ENCODE results near the gene PPP2CA.
A peak's percentile ranks its signal among the peaks of the same experiment; 100 is the strongest.
"Not testable (repeated sequence)": the region's sequence is repeated elsewhere in the genome, so short reads cannot be mapped to it uniquely, and the experiment has no call there.

Gene PPP2CA

DNA sequence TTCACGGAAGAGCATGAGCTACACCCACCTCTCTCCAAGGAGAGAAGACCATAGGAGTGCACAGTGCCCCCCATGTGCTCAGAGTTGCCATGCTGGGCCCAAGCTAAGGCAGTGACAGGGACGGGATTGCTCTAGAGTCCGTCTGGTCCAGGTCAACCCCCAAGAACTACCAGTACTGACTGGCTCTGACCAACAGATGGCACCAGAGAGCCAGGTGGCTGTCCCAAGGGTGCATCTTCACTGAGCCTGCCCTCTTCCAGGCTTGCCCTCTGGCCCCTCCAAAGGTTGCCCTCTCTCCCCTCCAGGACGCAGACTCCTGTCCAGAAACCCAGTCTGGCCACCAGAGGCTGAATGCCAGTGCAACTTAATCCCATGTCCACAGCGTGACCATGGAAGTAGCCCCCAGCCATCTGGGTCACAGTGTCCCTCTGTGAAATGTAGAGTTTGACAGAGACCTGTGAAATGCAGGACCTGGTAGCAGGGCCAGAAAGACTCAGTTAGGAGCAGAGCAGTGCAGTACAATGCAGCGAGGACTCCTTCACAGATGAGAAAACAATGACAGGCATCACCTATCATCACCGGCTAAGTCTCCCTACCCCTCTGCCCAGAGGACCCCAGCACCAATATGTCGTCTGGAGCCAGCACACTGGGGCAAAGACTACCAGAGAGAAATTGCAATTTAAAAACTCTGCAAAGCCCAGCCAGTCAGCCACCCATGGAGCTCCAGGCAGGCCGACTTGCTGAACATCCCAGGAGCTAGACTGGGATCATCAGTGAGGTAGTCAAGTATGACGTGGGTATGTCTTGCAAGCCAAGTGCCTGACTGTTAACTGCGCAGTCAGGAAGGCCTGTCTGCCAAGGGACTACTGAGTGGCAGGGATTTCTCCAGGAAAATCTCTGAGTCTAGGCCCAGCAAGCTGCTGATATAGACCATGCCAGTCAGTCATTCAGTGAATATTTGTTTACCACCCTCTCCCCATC lies 41.4 kb downstream of the PPP2CA start:
- DNase-seq: peak; percentile 81

DNA sequence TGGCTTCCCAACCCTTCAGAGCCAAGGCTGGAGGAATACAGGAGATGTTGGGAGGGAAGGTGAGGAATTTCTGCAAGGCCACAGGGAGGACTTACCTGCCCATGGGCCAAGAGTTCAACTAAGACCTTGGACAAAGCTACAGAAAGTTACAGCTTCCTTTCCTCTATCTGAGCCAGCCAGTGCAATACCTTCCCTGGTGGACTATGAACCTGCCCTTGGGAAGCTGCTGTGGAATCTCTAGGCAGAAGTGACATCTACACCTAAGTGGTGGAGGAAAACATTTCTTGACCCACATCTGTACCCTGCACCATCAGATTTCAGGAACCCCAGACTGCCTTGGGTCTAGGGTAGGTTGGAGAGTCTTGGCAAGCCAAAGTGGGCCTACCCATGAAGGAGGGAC lies 42.4 kb downstream of the PPP2CA start:
- DNase-seq: no peak

DNA sequence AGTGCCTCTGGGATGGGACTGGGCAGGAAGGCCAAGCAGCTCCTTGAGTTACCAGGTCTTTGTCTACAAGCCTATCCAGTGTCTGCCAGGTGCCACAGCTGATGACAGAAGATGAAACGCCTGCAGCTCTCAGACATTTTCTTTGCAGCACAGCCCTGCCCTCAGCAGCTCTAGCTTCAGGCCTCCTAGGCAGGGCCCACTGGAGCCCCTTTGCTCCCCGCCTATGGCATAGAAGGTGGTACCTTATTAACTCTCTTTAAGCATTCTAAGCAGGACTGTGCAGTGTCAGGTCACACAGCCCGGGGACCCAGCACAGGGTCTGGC lies 47.8 kb downstream of the PPP2CA start:
- no peak for DNase-seq

- no peak for DNase-seq
Measured at GRCh38 chr5:134177369-134178095, 48.3 kb downstream of the PPP2CA start.

DNA sequence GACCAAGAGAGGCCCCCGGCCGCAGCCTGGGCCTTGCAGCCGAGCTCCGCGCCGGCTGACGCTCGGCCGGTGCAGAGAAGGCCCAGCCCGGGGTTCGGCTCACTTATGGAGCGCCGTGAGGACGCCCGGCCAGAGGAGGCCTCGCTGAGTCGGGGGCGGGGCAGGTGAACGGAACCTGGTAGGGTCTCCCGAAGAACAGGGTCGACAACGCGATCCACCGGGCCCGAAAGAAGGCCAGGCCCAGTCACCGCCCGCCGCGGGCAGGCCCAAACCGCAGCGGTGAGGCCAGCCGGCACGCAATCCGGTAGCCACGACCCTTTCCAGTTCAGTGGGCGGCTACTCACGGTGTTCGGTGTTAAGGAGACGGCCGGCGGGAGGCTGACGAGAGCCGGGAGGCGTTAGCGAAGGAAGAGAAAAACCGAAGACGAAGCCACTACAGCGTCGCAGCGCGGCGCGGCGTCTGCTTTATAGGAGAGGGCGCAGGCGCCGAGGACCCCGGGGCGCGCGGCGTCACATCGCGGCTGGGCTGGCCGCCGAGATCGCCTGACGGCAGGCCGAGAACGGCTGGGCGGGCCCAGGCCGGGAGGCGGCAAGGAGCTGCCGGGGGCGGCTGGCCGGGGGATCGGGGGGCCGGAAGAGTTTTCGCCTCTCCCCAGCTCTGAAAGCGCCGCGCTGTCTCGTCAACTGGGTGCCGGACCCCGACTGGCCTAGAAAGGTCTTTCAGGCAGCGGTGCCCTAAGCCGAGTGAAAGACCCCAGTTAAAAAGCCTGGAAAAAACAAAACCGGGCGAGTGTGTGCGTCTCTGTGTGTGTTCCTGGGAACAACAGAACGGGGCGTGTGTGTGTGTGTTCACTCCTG lies 49.1 kb downstream of the PPP2CA start, which contains the start of gene SKP1:
TSS of gene SKP1 (minus strand) at position 440 of the 858 bp plus-strand sequence. CDS start 2,928 bp downstream, outside the sequence.
- DNase-seq: peak; percentile 88

- DNase-seq: no peak
Measured at GRCh38 chr5:134175921-134176510, 49.9 kb downstream of the PPP2CA start.

DNA sequence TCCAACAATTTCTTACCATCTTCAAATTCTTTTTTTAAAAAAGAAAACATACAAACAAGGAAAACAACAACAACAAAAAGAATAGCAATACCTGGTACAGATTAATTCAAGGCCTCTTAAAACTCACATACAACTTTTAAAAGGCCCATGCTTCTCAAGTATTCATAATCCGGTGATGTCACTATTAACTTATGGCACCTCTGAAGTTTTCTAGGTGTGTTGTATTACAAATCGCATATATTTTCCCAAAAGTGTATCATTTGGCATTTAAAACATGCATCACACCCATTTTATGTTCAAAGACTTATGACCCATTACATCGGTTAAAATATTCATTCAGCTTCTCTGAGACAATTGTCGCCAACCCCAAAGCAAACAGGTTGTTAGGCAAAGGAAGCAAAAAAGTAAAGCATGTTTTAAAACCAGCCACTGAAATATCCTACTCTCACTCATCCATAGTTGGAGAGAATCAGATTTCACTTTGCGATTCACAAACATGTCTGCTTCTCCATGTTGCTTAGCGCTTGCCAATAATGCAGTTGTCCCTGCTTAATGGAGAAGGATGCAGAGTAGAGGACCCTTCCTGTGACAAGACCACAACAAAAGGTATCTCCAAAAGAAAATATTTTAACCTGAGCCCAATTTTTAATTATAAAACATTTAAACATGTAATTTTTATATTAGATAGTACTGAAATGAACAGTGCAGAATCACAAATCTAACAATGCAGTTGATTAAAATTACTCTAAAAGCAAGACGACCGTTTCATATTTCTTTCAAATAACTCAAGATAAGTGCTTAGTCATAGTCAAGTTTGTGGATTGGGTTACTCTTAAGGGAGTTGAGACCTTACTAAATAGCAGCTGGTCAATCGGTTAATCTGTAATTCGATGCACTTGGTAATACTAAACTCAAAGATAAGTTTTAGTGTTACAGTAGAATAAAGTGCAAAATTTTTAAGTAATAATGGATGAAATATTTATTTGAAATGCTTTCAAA lies 50.7 kb downstream of the PPP2CA start:
- no peak for DNase-seq

DNA sequence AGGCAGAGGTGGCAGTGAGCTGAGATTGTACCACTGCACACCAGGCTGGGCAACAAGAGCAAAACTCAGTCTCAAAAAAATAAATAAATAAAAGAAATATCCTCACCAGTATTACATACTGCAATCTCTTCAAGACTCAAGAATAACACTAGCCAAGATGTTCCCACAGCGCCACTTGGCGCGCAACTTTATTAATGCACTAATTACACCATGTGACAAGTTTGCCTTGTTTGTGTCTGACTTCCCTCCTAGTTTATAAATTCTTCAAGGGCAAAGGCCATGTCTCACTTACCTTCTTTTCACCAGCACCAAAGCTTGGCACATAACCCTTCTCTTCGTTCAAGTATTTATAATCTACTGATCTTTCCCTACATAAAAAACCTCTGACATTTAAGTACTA lies 53.9 kb downstream of the PPP2CA start:
- no peak for DNase-seq

DNA sequence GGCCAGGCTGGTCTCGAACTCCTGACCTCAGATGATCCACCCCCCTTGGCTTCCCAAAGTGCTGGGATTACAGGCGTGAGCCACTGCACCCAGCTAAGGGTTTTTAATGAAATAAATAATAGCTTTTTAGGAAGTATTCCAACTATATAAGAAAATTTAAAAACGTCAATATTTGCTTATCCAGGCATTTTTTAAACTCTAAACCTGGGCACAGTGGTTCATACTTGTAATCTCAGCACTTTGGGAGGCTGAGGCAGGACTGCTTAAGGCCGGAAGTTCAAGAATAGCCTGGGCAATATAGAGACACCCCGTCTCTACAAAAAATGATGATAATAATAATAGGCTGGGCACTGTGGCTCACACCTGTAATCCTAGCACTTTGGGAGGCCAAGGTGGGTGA lies 63.3 kb downstream of the PPP2CA start:
- DNase-seq: no peak

- DNase-seq: no peak
Measured at GRCh38 chr5:134161513-134162395, 64.1 kb downstream of the PPP2CA start.

DNA sequence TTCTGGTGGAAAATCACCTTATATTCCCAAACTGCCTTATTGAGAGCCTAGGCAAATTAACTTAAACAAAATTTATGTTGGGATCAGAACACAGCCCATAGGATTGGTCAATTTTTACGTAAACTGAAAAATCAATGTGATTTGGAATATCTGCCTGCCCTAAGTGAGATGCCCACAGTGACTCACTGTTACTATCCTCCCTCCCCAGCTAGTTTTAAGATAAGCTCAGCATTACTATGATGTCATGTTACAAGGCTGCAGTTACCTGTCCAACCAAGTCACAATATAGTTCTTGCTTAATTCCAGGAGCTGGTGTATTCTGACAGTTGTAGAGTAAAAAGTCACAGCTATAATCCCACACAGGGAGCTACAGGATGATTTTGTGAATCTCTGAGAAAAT lies 72.2 kb downstream of the PPP2CA start:
- DNase-seq: no peak

DNA sequence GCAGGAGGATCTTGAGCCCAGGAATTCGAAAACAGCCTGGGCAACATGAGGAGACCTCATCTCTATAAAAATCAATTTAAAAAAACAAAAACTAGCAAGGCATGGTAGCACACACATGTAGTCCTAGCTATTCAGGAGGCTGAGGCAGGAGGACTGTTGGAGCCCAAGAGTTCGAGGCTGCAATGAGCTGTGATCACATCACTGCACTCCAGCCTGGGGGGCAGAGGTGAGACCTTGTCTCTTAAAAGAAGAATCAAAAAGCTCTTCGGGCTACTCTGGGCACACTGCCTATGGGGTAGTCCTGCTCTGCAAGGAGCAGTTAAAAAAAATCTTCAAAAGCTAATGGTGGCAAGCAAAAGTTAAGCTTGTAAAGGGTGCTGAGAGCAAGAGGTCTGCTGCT lies 72.6 kb downstream of the PPP2CA start:
- DNase-seq: no peak

GRCh38 chr5:134152173-134152832 lies 73.6 kb downstream of the PPP2CA start:
- DNase-seq: not testable (repeated sequence)

GRCh38 chr5:134151723-134152122 lies 74.2 kb downstream of the PPP2CA start:
- DNase-seq: no peak

DNA sequence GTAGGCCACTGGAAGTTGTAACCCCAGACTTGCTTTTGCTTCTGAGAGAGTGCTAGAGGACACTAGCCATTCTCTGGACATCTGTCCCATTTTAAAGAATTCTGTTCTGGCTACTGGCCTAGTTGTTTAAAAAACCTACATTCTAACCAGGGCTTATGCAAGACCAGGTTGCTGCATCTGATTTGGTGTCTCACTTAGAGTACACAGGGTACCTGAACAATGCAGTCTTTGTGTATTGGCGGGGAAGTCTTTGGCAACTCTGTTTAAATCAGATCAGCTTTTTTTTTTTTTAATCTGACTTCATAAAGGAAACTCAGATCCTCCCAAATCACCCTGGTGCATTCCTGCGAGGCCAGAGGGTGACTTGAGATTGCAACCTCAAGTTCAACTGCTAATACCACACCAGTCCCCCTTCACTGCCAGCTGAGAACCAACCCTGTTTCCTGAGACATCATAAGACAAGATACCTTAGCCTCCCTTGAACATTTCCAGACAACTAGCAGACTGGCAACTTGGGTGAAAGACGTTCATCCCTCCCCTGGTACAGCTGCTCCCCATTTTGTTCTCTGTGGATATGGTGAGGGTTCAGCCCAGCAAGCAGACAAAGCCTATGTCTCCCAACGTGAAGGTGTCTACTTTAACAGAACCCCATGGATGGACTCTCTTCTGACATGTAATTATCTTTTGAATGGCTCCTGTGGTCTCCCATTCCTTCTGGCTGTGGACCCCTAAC lies 76.1 kb downstream of the PPP2CA start:
- no peak for DNase-seq

DNA sequence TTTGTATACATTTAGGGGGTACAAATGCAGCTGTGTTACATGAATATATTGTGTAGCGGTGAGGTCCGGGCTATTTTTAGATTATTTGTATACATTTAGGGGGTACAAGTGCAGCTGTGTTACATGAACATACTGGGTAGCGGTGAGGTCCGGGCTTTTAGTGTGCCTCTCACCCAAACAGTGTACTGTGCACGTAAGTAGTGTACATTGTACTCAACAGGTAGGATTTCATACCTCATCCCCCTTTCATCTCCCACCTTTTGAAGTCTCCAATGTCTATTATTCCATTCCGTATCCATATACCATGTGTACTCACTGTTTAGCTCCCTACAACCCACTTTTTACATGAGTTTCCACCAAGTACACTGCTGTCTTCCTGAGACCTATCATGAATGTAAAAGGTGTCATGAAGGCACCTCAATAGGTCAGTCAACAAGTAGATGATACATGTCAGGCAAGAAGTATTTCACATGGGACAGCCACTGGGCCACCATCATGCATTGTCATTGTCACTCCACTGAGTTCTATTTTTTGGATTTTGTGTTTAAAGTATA lies 76.8 kb downstream of the PPP2CA start:
- DNase-seq: no peak

GRCh38 chr5:134148316-134148715 lies 77.6 kb downstream of the PPP2CA start:
- no peak for DNase-seq

DNA sequence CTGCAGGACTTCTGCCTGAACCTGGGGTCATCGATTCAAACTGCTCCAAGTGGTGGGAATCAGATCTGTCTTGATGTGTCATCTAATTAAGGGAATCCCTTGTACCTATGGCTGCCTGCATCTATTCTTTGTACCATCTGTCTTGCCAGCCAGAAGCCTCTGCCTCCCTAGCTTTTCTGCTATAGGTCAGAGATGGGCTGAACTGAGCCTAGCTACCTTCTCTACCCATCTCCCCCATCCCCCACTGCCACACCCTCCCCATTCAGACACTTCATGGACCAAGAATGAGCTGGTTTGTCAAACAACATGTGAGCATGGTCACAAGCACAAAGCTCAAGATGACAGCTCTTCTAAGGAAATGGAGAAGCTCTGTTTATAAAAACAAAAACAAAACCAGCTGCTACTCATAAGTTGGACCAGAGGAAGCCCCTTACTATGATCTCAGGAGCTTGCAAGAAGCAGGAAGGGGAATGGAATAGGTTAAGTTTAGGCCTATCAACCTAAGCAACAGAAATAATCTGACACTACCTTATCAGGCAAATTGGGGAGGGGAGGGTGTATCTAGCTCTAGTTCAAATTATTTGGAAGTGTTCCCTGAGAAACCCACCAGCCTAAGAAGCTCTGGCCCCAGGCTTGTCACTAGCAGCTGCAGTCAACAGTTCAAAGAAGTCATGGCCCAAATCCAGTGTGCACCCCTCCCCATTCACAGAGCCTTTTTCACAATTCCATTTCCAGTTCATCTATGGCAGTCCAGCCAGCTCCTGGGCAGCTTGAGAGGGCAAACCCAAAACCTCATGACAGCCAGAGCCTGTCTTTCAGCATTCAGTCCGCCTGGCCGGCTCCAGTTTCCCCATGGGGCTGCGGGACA lies 79.0 kb downstream of the PPP2CA start:
- DNase-seq: no peak
